GM19463 (cell line): Measurements from ENCODE around the gene SPTB.
A peak's percentile ranks its signal among the peaks of the same experiment; 100 is the strongest.

ENCODE experiments used
- ATAC-seq: cut with Tn5 transposase; IDR thresholded peaks from one replicate; pipeline ENCODE4 v1.9.1; 2021; ENCODE audit warnings: mild to moderate bottlenecking, moderate library complexity; ENCODE audit not compliant: unreplicated experiment

Gene SPTB

DNA sequence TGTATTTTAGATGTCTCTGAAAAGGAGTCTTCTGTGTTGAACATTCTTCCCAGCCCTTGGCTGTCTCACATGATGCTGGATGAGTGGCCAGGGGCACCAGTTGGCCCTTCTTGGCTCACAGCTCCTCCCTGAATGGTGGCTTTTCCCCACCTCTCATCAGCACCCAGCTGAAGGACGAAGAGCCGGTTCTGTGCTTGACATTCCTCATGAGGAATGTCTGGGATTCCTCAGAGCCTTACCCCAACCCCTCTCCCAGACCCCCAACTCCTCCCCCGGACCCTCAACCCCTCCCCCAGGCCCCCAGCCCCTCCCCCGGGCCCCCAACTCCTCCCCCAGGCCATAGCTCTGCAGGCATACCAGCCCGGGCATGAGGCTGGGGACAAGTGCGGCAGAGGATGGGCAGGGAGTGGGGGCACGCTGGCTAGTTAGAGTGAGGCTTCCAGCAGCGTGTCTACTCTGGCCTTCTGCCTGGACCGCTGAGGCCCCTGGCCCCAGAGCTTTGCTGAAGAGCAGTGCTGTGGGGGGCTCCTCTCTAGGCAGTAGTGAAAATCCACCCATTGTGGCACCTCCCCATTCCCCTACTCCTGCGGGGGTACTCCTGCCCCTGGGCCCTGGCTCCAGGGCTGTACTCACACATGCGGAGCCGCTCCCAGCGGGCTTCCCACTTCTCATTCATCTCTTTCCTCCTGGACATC, 111.2 kb downstream of the SPTB start:
- no peak for ATAC-seq

DNA sequence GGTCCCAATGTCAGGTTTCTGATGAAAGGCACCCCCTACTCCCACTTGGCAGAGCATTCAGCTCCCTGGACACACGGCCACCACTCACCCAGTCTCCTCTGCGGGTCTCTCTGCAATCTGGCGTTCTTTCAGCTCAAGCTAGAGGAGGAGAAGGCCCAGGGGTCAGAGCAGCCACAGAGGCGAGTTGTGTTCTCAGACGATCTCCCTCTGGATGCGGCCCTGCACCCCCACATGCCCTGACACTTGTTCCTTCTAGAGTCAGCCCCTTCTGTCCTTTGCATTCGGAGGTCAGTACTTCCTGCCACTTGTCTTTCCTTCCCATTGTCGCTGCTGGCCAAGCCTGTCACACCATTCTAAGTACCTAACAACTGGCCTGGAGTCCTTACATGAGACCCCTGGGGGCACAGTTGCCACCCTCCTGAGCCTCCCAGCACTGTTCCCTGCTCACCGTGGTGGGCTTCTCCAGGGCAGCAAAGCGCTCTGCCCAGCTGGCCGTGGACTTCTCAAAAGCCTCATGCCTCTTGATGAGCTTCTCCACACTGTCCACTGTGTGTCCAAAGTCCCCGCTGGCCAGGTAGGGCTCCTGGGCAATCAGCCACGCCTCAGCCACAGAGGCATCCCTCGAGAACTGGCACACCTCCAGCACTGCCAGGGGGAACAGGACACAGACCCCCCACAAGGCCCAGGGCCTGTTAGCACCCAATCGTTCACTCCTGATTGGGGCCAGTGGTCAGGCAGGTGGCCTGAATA, 112.3 kb downstream of the SPTB start:
- ATAC-seq = no peak

DNA sequence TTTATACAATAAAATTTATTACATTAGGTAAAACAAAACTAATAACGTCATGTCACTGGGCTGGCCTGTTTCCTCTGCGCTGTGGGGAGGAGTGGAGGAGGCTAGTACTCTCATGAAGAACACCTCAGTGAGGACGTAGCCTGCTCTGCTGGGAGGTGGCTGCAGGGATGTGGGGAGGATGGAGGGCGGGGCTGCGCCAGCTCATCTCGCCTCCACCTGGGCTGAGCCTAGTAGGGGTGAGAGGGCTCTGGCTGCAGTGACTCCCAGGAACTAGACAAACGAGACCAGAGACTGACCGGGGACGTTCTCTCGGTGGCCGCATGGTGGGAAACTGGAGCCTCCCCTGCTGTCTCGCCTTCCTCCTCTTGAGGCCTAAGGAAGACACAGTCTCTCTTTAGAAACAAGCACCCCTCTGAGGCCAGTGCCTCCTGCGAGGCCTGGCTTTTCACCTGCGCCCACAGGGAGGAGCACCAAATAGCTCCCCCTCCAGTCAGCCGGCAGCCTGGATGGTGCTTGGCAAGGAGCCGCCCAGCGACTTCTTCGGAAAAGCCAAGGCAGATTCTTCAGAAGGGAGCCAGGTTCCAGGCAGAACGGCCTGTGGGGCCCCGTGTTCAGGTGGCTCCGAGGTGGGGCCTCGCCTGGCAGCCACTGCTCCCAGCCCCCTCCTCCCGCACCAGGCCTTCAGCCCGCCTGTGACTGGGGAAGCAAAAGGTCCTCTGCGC, 113.1 kb downstream of the SPTB start:
- no peak for ATAC-seq

DNA sequence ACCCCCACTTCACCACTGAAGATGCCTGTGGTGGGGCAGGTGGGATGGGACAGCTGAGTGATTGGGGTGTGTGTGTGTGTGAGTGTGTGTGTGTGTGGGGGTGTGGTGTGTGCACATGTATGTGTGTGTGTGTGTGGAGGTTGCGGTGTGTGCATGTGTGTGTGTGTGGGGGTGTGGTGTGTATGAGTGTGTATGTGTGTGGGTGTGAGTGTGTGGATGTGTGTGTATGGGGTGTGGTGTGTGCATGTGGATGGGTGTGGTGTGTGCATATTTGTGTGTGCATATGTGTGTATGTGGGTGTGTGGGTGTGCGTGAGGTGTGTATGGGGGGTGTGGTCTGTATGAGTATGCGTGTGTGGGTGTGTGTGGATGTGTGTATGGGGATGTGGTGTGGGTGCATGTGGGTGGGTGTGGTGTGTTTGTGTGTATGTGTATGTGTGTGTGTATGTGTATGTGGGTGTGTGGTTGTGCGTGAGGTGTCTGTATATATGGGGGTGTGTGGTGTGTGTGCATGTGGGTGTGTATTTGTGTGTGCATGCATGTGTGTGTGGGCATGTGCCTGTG, 113.9 kb downstream of the SPTB start:
- ATAC-seq = no peak

DNA sequence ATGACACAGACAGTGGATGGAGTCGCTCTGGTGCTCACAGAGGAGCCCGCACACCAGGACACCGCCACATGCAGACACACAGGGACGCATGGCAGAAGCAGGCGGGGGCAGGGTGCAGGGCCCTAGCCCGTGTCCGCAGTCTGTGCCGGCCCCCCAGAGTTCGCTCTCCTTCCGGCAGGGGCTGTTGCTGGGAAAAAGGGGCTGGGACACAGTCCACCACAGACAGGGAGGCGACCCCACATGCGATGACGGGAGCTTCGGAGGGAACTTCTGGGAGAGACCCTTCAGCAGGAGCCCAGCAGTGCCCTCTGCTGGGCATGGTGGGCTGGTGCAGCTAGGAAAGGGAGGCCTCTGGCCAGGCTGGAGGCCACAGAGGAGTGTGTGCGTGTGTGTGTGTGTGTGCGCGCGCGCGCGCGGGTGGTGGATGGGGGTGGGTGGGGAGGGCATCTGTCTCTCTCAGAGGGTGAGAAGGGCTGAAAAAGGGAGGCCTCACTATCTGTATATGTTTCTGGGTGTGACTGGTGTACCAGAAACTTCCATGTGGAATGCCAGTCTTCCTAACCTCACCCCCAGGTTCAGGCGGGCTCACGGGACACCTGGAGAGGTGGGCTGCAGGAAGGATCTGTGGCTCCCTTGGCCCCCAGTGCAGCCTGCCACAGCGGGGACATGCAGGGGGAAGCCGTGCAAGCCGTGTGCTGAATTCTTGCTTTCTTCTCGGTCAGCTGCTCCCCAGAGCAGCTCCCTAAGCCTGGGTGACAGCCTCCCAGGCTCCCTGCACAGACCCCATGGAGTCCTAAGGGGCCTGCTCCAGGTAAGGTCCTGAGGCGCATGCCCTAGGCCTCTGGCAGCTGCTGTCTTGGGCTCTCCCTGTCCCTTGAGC, 114.8 kb downstream of the SPTB start:
- ATAC-seq = peak; percentile 68

DNA sequence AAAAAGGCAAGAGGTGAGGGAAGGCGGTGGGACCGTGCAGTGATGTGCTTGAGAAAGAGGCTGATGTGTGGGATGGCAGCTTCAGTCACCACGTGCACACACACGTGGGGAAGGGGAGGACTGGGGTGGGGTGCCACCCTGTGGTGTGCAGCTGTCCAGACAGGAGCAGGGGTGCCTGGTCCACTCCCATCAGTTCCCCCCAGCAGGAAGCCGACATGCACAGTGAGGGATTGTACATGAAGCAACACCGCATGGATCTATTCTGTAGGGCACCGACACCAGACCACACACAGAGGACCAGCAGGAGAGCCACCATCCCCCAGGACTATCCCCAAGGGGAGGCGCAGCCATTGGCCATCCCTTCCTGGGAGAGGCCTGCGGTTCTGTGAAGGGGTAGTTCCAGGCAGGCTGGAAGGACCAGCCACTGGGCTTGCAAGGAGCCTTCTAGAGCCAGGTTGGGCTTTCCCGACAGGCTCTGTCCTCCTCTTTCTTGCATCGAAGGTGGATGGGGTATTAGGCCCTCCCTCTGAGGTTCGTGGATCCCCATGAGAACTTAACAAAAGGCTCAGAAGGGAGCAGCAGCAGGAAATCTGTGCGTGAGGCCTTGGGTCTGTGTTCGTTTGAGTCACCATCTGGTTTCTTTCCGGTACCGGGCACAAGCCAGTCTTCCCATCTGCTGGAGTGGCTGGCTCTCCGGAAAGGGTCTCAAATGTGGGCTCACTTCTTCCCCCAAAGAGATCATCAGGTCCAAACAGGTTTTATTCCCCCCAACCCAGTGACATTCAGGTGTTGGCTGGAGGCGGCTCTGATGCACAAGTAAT, 115.7 kb downstream of the SPTB start:
- ATAC-seq = no peak

DNA sequence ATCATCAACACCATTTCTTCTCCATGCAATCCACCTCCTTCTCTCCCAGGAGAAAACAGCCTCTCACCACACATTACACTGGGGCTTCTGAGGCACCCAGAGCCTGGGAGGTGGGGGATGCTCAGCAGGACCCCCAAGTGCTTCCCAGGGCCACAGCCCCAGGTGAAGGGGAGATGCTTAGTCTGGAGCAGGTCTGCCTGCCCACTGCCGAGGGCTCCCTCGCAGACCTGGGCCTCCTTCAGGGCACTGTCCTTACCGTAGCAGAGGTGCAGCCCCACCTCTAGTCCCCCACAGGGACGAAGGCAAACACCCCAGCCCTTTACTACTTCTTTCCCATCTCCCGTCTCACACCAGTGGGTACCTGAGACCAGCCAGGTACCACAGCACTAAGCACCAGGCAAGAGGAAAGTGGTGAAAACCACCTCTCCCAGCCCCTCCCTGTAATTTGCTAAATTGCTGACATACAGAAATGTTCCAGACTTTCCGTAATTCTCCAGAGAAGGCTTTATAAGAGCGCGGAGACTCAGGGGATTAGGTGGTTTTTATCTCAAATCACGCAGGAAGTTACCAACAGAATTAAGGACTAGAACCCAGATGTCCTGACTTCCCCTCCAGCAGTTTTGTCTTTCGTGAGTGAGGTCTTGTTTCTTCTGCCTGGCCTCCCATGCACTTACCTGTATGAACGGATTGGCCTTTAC, 116.5 kb downstream of the SPTB start:
- ATAC-seq = no peak

DNA sequence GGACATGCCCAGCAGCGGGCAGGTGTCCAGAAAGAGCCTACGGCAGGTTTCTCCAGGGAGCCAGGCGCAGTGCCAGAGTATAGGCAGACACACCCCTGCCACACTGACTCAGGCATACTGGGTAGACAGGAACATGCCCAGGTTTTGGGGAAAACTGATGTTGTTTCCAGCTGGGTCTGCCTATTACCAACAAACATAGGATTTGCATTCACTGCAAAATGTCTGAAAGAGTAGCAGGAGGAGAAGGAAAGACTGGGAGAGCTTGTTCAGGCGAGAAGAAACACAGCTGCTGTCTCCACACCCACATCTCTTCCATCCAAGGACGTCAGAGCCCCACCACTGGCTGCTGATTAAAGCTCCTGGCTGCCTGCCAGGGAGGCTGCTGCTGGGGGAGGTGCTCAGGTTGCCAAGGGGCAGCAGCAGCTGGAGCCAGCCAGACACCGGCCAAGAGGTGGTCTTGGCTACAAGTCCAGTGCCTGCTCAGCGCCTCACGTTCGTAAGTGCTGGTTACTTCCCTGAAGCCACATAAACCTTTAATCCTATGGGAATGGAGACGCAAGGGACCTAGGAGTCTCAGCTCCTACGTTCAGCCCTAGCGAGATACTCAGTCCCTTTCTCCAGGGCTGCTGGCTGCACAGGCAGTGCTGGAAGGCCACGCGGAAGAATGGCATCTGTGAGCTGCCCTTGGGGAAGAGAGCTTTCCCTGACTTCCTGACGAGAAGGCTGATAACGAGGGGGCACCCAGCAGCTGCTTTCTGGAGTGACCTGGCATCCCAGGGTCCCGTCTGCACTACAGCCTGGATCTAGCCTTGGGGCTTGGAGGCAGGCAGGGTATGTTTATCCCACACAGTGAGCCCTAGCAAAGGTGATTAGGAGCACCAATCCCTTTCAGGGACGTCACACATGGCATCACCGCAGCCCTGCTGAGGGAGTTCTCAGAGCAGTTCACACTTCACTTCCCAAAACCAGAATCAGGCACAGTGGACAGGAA, 117.4 kb downstream of the SPTB start:
- ATAC-seq = no peak

- ATAC-seq = no peak
Measured at GRCh38 chr14:64761441-64762043, 118.2 kb downstream of the SPTB start.

GRCh38 chr14:64760916-64761315, 118.8 kb downstream of the SPTB start:
- ATAC-seq = no peak

- no peak for ATAC-seq
Measured at GRCh38 chr14:64760146-64760755, 119.5 kb downstream of the SPTB start.

GRCh38 chr14:64759555-64759938, 120.2 kb downstream of the SPTB start:
- ATAC-seq = no peak

DNA sequence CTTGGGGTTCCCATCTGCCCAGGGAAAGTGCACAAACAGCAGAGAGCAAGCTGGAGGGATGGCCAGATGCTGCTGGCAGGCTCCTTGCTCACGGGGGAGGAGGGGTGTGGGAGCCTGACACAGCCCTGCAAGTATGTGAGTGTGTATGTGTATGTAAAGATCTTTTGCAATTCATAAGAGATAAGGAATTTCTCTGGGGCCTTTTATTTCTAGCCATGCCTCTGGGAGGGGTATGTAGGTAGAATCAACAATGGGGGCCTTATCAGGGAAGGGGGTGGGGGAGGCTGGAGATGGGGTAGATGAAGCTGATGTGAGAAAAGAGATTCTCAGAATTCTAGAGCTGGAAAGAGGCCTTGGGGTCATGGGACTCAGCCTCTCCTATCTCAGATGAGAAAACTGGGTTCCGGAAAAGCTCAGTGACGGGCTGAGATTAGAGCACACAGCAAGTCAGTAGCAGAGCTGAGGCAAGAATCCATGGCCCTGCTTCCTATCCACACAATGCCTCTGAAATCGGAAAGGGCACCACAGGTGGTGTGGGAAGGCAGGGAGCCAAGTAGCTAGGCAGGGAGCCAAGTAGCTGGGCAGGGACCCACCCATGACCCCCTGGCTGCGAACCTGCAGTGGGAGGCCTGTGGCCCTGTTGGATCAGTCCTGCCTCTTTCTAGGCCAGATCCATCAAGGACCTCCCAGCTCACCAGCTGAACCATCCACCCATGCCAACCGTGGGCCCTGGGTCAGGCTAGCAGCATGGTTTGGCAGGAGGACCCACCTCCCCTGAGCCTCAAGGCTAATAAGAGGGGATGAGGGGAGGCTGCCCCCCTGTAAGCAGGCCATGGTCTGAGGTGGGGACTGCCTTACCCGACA, 120.8 kb downstream of the SPTB start:
- no peak for ATAC-seq

DNA sequence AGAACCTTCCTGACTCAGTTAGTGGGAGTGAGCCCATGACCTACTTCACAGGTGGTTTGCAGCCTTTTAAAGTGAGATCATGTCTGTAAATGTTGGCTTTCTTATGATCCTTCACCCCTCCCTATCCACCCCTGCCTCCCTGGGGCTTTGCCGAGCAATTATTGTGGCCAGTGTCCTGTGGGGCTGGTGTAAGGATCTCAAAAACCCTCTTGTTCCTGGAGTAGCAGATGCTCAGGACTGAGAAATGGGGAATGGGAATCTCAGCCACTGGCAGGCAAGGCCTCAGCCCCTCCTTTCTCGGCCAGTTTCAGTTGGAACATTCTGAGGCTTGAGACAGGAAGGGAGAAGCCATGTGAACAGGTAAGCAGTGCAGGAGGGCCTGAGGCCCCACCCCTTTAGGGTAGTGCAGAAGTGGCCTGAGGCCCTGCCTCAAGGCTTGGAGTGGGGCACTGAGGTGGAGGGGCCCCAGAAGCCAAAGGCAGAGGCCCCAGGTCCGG, 121.6 kb downstream of the SPTB start:
- no peak for ATAC-seq

DNA sequence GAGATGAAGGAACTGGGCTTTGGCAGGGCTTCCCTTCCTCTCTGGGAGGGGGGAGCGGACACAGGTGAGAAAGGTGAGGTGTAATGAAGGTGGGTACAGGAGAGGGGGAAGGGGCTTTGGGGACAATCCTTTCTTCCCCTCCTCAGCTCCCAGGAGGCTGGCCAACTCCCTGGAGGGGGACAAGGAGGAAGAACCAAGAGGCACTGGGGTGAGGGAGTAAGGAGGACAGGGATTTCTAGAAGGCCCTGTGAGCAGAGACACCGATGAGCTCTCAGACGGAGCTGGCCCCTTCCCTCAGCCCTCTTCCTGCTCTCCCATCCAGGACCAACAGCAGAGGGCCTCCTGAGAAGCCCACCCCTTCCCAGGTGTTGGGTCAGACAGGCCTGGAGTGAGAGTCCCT, 122.1 kb downstream of the SPTB start:
- ATAC-seq = no peak

DNA sequence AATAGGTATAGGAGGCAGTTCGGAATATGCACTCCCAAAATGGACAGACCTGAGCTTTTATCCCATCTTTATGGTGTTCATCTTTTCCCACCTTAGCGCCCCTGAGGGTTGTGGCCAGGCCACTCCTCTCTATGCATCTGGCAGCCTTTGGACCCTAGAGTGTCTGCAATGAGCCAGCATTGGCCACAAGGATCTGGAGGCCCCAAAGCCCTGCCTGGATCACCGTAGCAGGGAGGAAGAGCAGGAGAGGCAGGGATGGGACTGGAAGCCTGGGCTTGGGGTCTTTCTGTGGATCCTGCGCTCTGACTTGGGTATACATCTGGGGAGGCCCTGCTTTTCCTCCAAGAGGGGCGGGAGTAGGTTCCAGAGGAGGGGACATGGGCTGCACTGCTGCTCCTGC, 123.0 kb downstream of the SPTB start:
- no peak for ATAC-seq
